Mucosa of descending colon (tissue), 3 donors: ENCODE results near the gene SLC17A8. TPM values are rescaled to one million over a fixed set of nuclear protein-coding genes. Genes with fewer than 3 reads are reported as not detected.
"Not testable (repeated sequence)": the region's sequence is repeated elsewhere in the genome, so short reads cannot be mapped to it uniquely, and the experiment has no call there.

Experiments
- ATAC-seq: fragments of 200-7000 bp; cut with Tn5 transposase; one replicate; pipeline ENCODE4 v1.9.1; 2020; ENCODE audit warnings: mild to moderate bottlenecking, moderate library complexity
- DNase-seq, 3 donors: peaks; one replicate each; pipeline ENCODE4 v3.0.0-alpha.2; 2020
- H3K36me3 ChIP-seq: fragments of 200-600 bp; one replicate; pipeline ENCODE4 v1.8.0; 2021; ENCODE audit warnings: low read depth, mild to moderate bottlenecking
- H3K4me1 ChIP-seq: fragments of 200-600 bp; one replicate; pipeline ENCODE4 v1.8.0; 2021; ENCODE audit warnings: low read depth, mild to moderate bottlenecking
- H3K4me3 ChIP-seq: fragments of 200-600 bp; one replicate; pipeline ENCODE4 v1.8.0; 2021; ENCODE audit warnings: mild to moderate bottlenecking
- H3K9me3 ChIP-seq: fragments of 200-600 bp; one replicate; pipeline ENCODE4 v1.8.0; 2021; ENCODE audit warnings: mild to moderate bottlenecking
- intact Hi-C, 2 donors: fragments of 100-400 bp; cut with DNase I in 1 of 2; cut with micrococcal nuclease in 1 of 2; formaldehyde crosslinking; loops; one replicate each; pipeline versions ENCODE4 v1.11.0 to v1.11.1; 2022; cut with DNase I, micrococcal nuclease
- long read RNA-seq, 2 donors: library from polyadenylated mRNA; unstranded; transcript quantifications; one replicate each; pipeline ENCODE4 v2.0.0, GENCODE V29; 2019 to 2021
- total RNA-seq, 3 donors: library from RNA; stranded (reverse); fragmentation: NEBNext Ultra II Directional in 2 of 3; extraction: Animal tissue kit (Norgen Biotek cat#: 25700) in 2 of 3; gene quantifications; one replicate each; pipeline versions ENCODE4 v1.2.1 to v1.2.4, GENCODE V29; 2021 to 2023
- TF ChIP-seq, protein P1 (sequence below): fragments of 200-600 bp; IDR thresholded peaks from one replicate; pipeline ENCODE4 v1.8.0; 2022; ENCODE audit warnings: antibody characterized with exemption, mild to moderate bottlenecking
- donor health status: DM: no; HTN: no; CAD: no; lungs with moderate emphysema.
- donor health status: DM: no; HTN: no; CAD: no.
- donor health status: DM: no; HTN: yes; CAD: no.

SLC17A8 gene
- 1 to 10 TPM; 2.6 to 3.0 (median 2.7) TPM for total RNA-seq
- long read RNA-seq, donor 1, partial matches to known transcripts, result 0 of 3 reads
- long read RNA-seq, donor 1, other reads (novel, unspliced or antisense), result 0 of 3 reads
- long read RNA-seq, donor 2, partial matches to known transcripts, result 0 of 1 reads
- long read RNA-seq, donor 2, other reads (novel, unspliced or antisense), result 1 of 1 reads

DNA sequence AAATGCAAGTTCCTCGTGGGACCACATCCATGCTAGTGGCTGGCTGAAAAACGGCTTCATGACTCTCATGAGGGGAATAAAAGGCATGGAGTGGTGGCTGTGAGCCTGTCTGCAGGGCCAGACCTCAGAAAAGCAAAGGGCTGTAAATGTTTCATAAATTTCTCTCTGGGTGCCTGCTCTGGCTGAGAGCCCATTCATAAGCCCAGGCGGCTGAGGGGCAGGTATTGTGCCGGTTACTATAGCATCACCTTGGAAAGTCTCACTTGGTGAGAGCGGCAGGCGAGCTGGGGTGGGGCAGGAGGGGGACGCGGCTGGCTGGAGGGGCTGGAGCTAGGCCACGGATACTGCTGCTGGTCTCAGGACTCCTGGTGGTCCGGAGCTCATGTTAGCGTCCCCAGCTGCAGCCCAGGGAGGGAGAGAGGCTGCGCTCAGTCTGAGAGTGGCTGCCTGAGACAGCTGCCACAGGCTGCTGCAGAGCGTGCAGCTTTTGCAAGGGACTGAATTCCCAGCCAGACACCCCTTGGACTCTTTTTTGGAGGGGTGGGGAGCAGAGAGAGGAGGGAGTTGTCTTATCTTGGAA, at the start of gene SLC17A8:
Gene SLC17A8, plus strand, starts transcription at position 431 of the 580 bp plus-strand sequence. CDS start 318 bp downstream, outside the sequence.
- intact Hi-C loops, result loop anchor here in 1 of 2 donors (10.0 kb wide), 1 partner anchor 198 kb away; no protein-coding TSS in a partner anchor
- TF ChIP-seq, protein P1, sequence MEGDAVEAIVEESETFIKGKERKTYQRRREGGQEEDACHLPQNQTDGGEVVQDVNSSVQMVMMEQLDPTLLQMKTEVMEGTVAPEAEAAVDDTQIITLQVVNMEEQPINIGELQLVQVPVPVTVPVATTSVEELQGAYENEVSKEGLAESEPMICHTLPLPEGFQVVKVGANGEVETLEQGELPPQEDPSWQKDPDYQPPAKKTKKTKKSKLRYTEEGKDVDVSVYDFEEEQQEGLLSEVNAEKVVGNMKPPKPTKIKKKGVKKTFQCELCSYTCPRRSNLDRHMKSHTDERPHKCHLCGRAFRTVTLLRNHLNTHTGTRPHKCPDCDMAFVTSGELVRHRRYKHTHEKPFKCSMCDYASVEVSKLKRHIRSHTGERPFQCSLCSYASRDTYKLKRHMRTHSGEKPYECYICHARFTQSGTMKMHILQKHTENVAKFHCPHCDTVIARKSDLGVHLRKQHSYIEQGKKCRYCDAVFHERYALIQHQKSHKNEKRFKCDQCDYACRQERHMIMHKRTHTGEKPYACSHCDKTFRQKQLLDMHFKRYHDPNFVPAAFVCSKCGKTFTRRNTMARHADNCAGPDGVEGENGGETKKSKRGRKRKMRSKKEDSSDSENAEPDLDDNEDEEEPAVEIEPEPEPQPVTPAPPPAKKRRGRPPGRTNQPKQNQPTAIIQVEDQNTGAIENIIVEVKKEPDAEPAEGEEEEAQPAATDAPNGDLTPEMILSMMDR, result no peak
- DNase-seq (no peak), ATAC-seq (peak; percentile 72)
- Histone ChIP-seq H3K36me3 (no peaks in the 10 kb centered on the region), H3K4me1 (peaks cover 5% of the 10 kb centered on the region), H3K4me3 (no peak within 1 kb of the TSS), H3K9me3 (no peaks in the 10 kb centered on the region)

DNA sequence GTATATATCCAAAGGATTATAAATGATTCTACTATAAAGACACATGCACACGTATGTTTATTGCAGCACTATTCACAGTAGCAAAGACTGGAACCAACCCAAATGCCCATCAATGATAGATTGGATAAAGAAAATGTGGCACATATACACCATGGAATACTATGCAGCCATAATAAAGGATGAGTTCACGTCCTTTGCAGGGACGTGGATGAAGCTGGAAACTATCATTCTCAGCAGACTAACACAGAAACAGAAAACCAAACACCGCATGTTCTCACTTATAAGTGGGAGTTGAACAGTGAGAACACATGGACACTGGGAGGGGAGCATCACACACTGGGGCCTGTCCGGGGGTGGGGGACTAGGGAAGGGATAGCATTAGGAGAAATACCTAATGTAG, 48.7 kb upstream of the SLC17A8 start:
- H3K4me3 ChIP-seq, DNase-seq, ATAC-seq, H3K9me3 ChIP-seq, H3K36me3 ChIP-seq, H3K4me1 ChIP-seq, intact Hi-C loops: not testable (repeated sequence)

DNA sequence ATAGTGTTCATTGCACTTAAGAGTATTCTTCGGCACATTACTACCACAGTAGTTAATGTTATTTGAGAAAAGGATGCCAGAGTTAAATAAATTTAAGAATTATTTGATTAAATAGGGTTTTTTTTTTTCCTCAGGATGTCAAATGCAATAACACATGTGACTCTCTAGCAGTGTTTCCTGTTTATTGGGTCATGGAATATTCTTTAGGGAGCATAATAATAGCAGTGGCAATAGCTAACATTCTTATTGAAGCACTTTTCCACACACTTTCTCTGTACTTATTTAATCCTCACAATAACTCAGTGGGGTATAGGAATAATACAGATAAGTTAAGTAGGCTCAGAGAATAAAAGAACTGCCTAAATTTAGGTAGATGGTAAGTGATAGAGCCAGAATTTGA, 45.6 kb upstream of the SLC17A8 start:
- Histone ChIP-seq H3K9me3 (no peaks in the 10 kb centered on the region), H3K4me3 (no peak overlapping the region), H3K4me1 (no peaks in the 10 kb centered on the region), H3K36me3 (no peaks in the 10 kb centered on the region)
- TF ChIP-seq, protein P1, result no peak
- intact Hi-C loops, result no loop called here
- DNase-seq (no peak), ATAC-seq (no peak)

- Histone ChIP-seq H3K9me3 (no peaks in the 10 kb centered on the region), H3K36me3 (peaks cover 3% of the 10 kb centered on the region), H3K4me1 (no peaks in the 10 kb centered on the region), H3K4me3 (no peak overlapping the region)
- no peak for ATAC-seq
- intact Hi-C loops, result no loop called here
- DNase-seq, result no peak
- TF ChIP-seq, protein P1, result no peak
Measured at GRCh38 chr12:100317371-100317770, 39.5 kb upstream of the SLC17A8 start.

GRCh38 chr12:100324498-100324897, 32.4 kb upstream of the SLC17A8 start:
- DNase-seq, result no peak
- intact Hi-C loops, result no loop called here
- no peaks in the 10 kb centered on the region for H3K36me3 ChIP-seq
- TF ChIP-seq, protein P1, result no peak
- no peaks in the 10 kb centered on the region for H3K9me3 ChIP-seq
- no peak for ATAC-seq
- no peak overlapping the region for H3K4me3 ChIP-seq
- H3K4me1 ChIP-seq, result no peaks in the 10 kb centered on the region

GRCh38 chr12:100326208-100326607, 30.7 kb upstream of the SLC17A8 start:
- intact Hi-C loops, result no loop called here
- Histone ChIP-seq H3K36me3 (no peaks in the 10 kb centered on the region), H3K9me3 (no peaks in the 10 kb centered on the region), H3K4me1 (no peaks in the 10 kb centered on the region), H3K4me3 (no peak overlapping the region)
- ATAC-seq (no peak), DNase-seq (no peak)
- TF ChIP-seq, protein P1, result no peak
